GM23338 (cell line): Measurements from ENCODE around the gene LAMTOR5. TPM values are rescaled to one million over a fixed set of nuclear protein-coding genes. Genes with fewer than 3 reads are reported as not detected.

Source experiments
- ATAC-seq: fragments of 200-7000 bp; cut with Tn5 transposase; 3 replicates; pipeline ENCODE4 v1.9.1; 2020
- DNase-seq: peaks from one replicate; pipeline ENCODE4 v3.0.0-alpha.2; 2015; ENCODE audit warnings: low spot score
- H2AFZ ChIP-seq: fragments of 200-600 bp; sonication (generic); 2 replicates; pipeline ENCODE4 v1.8.0; 2016; ENCODE audit warnings: antibody characterized with exemption, mild to moderate bottlenecking, moderate library complexity
- H3F3A ChIP-seq: fragments of 200-600 bp; sonication (generic); replicated peaks from 2 replicates; pipeline ENCODE4 v1.8.0; 2017; ENCODE audit warnings: antibody characterized with exemption, mixed run types, low read depth
- H3K27ac ChIP-seq: fragments of 200-600 bp; sonication (generic); 2 replicates; pipeline ENCODE4 v1.6.1; 2016; ENCODE audit warnings: low read depth
- H3K27me3 ChIP-seq: fragments of 200-600 bp; sonication (generic); 2 replicates; pipeline ENCODE4 v1.8.0; 2016; ENCODE audit warnings: mild to moderate bottlenecking, mixed run types, moderate library complexity; ENCODE audit not compliant: insufficient read depth
- H3K36me3 ChIP-seq: fragments of 200-600 bp; sonication (generic); 2 replicates; pipeline ENCODE4 v1.8.0; 2016; ENCODE audit warnings: mild to moderate bottlenecking; ENCODE audit not compliant: insufficient read depth
- H3K4me1 ChIP-seq: fragments of 200-600 bp; sonication (generic); 2 replicates; pipeline ENCODE4 v1.8.0; 2016; ENCODE audit warnings: mild to moderate bottlenecking, moderate library complexity; ENCODE audit not compliant: insufficient read depth
- H3K4me2 ChIP-seq: fragments of 200-600 bp; sonication (generic); 2 replicates; pipeline ENCODE4 v1.7.1; 2017; ENCODE audit warnings: mixed run types
- H3K4me3 ChIP-seq: fragments of 200-600 bp; sonication (generic); 2 replicates; pipeline ENCODE4 v1.6.1; 2016; ENCODE audit warnings: mixed run types
- H3K79me2 ChIP-seq: fragments of 200-600 bp; sonication (generic); replicated peaks from 2 replicates; pipeline ENCODE4 v1.8.0; 2017; ENCODE audit warnings: mild to moderate bottlenecking; ENCODE audit not compliant: insufficient read depth
- H3K9me2 ChIP-seq: fragments of 200-600 bp; sonication (generic); 2 replicates; pipeline ENCODE4 v1.8.0; 2017; ENCODE audit not compliant: insufficient read depth
- H4K20me1 ChIP-seq: fragments of 200-600 bp; sonication (generic); replicated peaks from 2 replicates; pipeline ENCODE4 v1.8.0; 2017; ENCODE audit warnings: mild to moderate bottlenecking; ENCODE audit not compliant: insufficient read depth
- H3K27ac Mint-ChIP-seq: 2 replicates; pipeline ENCODE4 v1.8.0; 2020; ENCODE audit warnings: inconsistent platforms, mild to moderate bottlenecking, moderate library complexity, mixed read lengths
- H3K27me3 Mint-ChIP-seq: 3 replicates; pipeline ENCODE4 v1.8.0; 2022; ENCODE audit warnings: low read depth, mild to moderate bottlenecking, moderate library complexity, mixed read lengths, inconsistent platforms; ENCODE audit not compliant: insufficient read depth, poor library complexity
- H3K36me3 Mint-ChIP-seq: 3 replicates; pipeline ENCODE4 v1.8.0; 2021; ENCODE audit warnings: low read depth, mild to moderate bottlenecking, inconsistent platforms, moderate library complexity, mixed read lengths
- H3K4me1 Mint-ChIP-seq: 3 replicates; pipeline ENCODE4 v1.8.0; 2020; ENCODE audit warnings: mild to moderate bottlenecking, inconsistent platforms, mixed read lengths
- H3K4me3 Mint-ChIP-seq: 3 replicates; pipeline ENCODE4 v1.8.0; 2021; ENCODE audit warnings: moderate library complexity, mild to moderate bottlenecking, inconsistent platforms, mixed read lengths
- H3K9me3 Mint-ChIP-seq: 3 replicates; pipeline ENCODE4 v1.8.0; 2020; ENCODE audit warnings: moderate library complexity, mild to moderate bottlenecking, inconsistent platforms, mixed read lengths
- CREB1 ChIP-seq: fragments of 250-450 bp; sonication (Bioruptor Pico); IDR thresholded peaks from 2 replicates; pipeline ENCODE4 v1.5.0; 2020; ENCODE audit warnings: low read depth, mild to moderate bottlenecking, moderate library complexity
- CTCF ChIP-seq, 2 experiments: fragments of 200-600 bp in 1 of 2; sonication (generic) in 1 of 2; conservative IDR thresholded peaks; 2 replicates each; pipeline versions ENCODE4 v1.5.1 to v1.6.1; 2016 to 2017; ENCODE audit warnings: antibody characterized with exemption in 2 of 2, low read depth in 2 of 2, mild to moderate bottlenecking in 2 of 2, moderate library complexity in 1 of 2
- ETS1 ChIP-seq: IDR thresholded peaks from 2 replicates; pipeline ENCODE4 v1.6.1; 2016; ENCODE audit warnings: antibody characterized with exemption
- EZH2 ChIP-seq: fragments of 200-600 bp; sonication (generic); IDR thresholded peaks from one replicate; pipeline ENCODE4 v1.8.0; 2017; ENCODE audit warnings: antibody characterized with exemption, mild to moderate bottlenecking, low read depth; ENCODE audit not compliant: unreplicated experiment
- EZH2phosphoT487 ChIP-seq: fragments of 200-600 bp; sonication (generic); IDR thresholded peaks from one replicate; pipeline ENCODE4 v1.8.1; 2018; ENCODE audit warnings: antibody characterized with exemption; ENCODE audit not compliant: unreplicated experiment
- NANOG ChIP-seq: IDR thresholded peaks from 2 replicates; pipeline ENCODE4 v1.6.1; 2016; ENCODE audit warnings: antibody characterized with exemption, borderline replicate concordance
- POLR2AphosphoS5 ChIP-seq: IDR thresholded peaks from 2 replicates; pipeline ENCODE4 v1.6.1; 2016; ENCODE audit warnings: antibody characterized with exemption, low read depth
- REST ChIP-seq: IDR thresholded peaks from one replicate; pipeline ENCODE4 v1.6.1; 2018; ENCODE audit warnings: antibody characterized with exemption; ENCODE audit not compliant: unreplicated experiment
- STAT1 ChIP-seq: IDR thresholded peaks from one replicate; pipeline ENCODE4 v1.6.1; 2016; ENCODE audit warnings: antibody characterized with exemption; ENCODE audit not compliant: unreplicated experiment
- ZNF114 ChIP-seq: fragments of 250-450 bp; sonication (Bioruptor Pico); IDR thresholded peaks from 2 replicates; pipeline ENCODE4 v1.5.0; 2020; ENCODE audit warnings: mild to moderate bottlenecking, moderate library complexity
- ZNF331 ChIP-seq: fragments of 250-450 bp; sonication (Bioruptor Pico); IDR thresholded peaks from 2 replicates; pipeline ENCODE4 v1.5.0; 2020; ENCODE audit warnings: low read depth, mild to moderate bottlenecking, moderate library complexity
- polyA plus RNA-seq: library from polyadenylated mRNA; unstranded; fragments of >200 nt; fragmentation: Nextera tagmentation; extraction: Ambion mirVana; gene quantifications from 2 replicates; pipeline ENCODE4 v1.2.1, GENCODE V29; 2016
- total RNA-seq: library from RNA; depleted of rRNA; stranded (reverse); fragments of >200 nt; shearing (Covaris generic); gene quantifications from 2 replicates; pipeline ENCODE4 v1.2.3, GENCODE V29; 2014

Gene LAMTOR5
- total and polyA plus RNA-seq, 2 experiments from 2014 or later = 41.0 to 246 TPM

GRCh38 chr1:110420023-110420662 lies 12.6 kb upstream of the LAMTOR5 start (continued):
- TF ChIP-seq REST = no peak
- no peak for TF ChIP-seq STAT1
- no peak for TF ChIP-seq CTCF (conservative IDR thresholded peaks at IDR 0.05; ENCODE audit: low read depth in 2 of 2)
- TF ChIP-seq CREB1 (CRISPR knock-in tag) = no peak
- no peak for TF ChIP-seq POLR2AphosphoS5
- no peak for TF ChIP-seq EZH2phosphoT487
- no peak for TF ChIP-seq EZH2
- TF ChIP-seq ZNF114 (CRISPR knock-in tag) = no peak
- TF ChIP-seq NANOG = no peak
- TF ChIP-seq ETS1 = no peak
- no peak for TF ChIP-seq ZNF331

- H3K27ac ChIP-seq = no peak overlapping the region
- H3K4me3 ChIP-seq = no peak overlapping the region
- H2AFZ ChIP-seq = no peak overlapping the region
- H3K79me2 ChIP-seq = no peaks in the 10 kb centered on the region
- H3F3A ChIP-seq = no peaks in the 10 kb centered on the region
- no peak for ATAC-seq
- no peak overlapping the region for H3K4me2 ChIP-seq
- no peaks in the 10 kb centered on the region for H3K9me2 ChIP-seq
- peaks cover 11% of the 10 kb centered on the region for H3K4me1 ChIP-seq
- Mint-ChIP-seq H3K27ac (no peak overlapping the region), H3K4me3 (no peak overlapping the region), H3K36me3 (peaks cover 9% of the 10 kb centered on the region; the same call in 2 of the 3 replicates), H3K9me3 (peaks cover 12% of the 10 kb centered on the region; the same call in 1 of the 3 replicates), H3K27me3 (no peaks in the 10 kb centered on the region), H3K4me1 (peaks cover 7% of the 10 kb centered on the region; the same call in 2 of the 3 replicates)
- no peaks in the 10 kb centered on the region for H3K27me3 ChIP-seq
- no peak for DNase-seq
- H4K20me1 ChIP-seq = no peaks in the 10 kb centered on the region
- no peaks in the 10 kb centered on the region for H3K36me3 ChIP-seq
- no peak for TF ChIP-seq STAT1
- TF ChIP-seq ZNF114 (CRISPR knock-in tag) = no peak
- TF ChIP-seq POLR2AphosphoS5 = no peak
- no peak for TF ChIP-seq EZH2phosphoT487
- no peak for TF ChIP-seq CREB1 (CRISPR knock-in tag)
- no peak for TF ChIP-seq ZNF331
- no peak for TF ChIP-seq NANOG
- no peak for TF ChIP-seq REST
- no peak for TF ChIP-seq ETS1
Measured at GRCh38 chr1:110418729-110419128, 11.2 kb upstream of the LAMTOR5 start.
